Endothelial cell of umbilical vein (primary cell): ENCODE measurements around the gene SYK. TPM values are rescaled to one million over a fixed set of nuclear protein-coding genes. Genes with fewer than 3 reads are reported as not detected.

Experiments
- BruUV-seq: library from RNA; stranded (reverse); fragments of 400-500 nt; replicated peaks from 2 replicates; lab custom pipeline; 2021; lab: Mats Ljungman, UMichigan
- CTCF ChIA-PET: fragments of 300-600, 350-600 bp; sonication (Branson Sonifier 250); formaldehyde crosslinking; loops from one replicate; lab custom pipeline; 2021; ENCODE audit warnings: antibody characterized with exemption, inconsistent platforms; lab: Charles Lee
- POLR2A ChIA-PET: fragments of 300-600, 350-600 bp; sonication (Branson Sonifier 250); formaldehyde crosslinking; loops from one replicate; lab custom pipeline; 2021; ENCODE audit warnings: antibody characterized with exemption, inconsistent platforms; lab: Charles Lee
- DNase-seq: peaks from one replicate; pipeline ENCODE4 v3.0.0-alpha.2; 2011; ENCODE audit warnings: low read depth, low spot score
- FAIRE-seq: peaks from 2 replicates; lab custom pipeline; 2011; peaks lifted over from hg19 to GRCh38; lab: Jason Lieb, UNC
- H2AFZ ChIP-seq: 2 replicates; pipeline ENCODE4 v1.6.0; 2012; ENCODE audit warnings: low read depth, low read length, control low read depth, inconsistent platforms
- H3K27ac ChIP-seq: 2 replicates; pipeline ENCODE4 v1.5.1; 2011; ENCODE audit warnings: low read depth, mild to moderate bottlenecking, control low read depth, low read length, moderate library complexity; ENCODE audit not compliant: insufficient read depth
- H3K27me3 ChIP-seq, 2 experiments: 2 replicates each; pipeline versions ENCODE4 v1.6.0 to v1.6.1; 2011; ENCODE audit warnings: low read length in 2 of 2, mixed read lengths in 1 of 2; ENCODE audit not compliant: control insufficient read depth in 2 of 2, insufficient read depth in 2 of 2
- H3K36me3 ChIP-seq, 2 experiments: 2 replicates in 1 of 2; 3 replicates in 1 of 2; pipeline ENCODE4 v1.5.1; 2011; ENCODE audit warnings: low read length in 2 of 2, mild to moderate bottlenecking in 1 of 2, moderate library complexity in 1 of 2; ENCODE audit not compliant: control insufficient read depth in 2 of 2, insufficient read depth in 2 of 2; ENCODE audit errors: extremely low read depth in 1 of 2
- H3K4me1 ChIP-seq: 3 replicates; pipeline ENCODE4 v1.5.1; 2011; ENCODE audit warnings: mild to moderate bottlenecking, low read length; ENCODE audit not compliant: control insufficient read depth, insufficient read depth; ENCODE audit errors: extremely low read depth
- H3K4me2 ChIP-seq: 2 replicates; pipeline ENCODE4 v1.6.1; 2011; ENCODE audit warnings: low read length, control low read depth, mixed read lengths; ENCODE audit not compliant: insufficient read depth
- H3K4me3 ChIP-seq, 3 experiments: fragments of 200-600 bp in 1 of 3; sonication (generic), shearing (Covaris generic) in 1 of 3; replicated peaks in 1 of 3; 2 replicates each; pipeline ENCODE4 v1.5.1; 2011 to 2016; ENCODE audit warnings: control low read depth in 3 of 3, low read length in 3 of 3, mild to moderate bottlenecking in 2 of 3, inconsistent platforms in 1 of 3, low read depth in 1 of 3, moderate library complexity in 1 of 3; ENCODE audit not compliant: insufficient read depth in 1 of 3
- H3K79me2 ChIP-seq: 2 replicates; pipeline ENCODE4 v1.6.0; 2012; ENCODE audit warnings: low read length, inconsistent platforms; ENCODE audit not compliant: control insufficient read depth, insufficient read depth
- H3K9ac ChIP-seq: replicated peaks from 2 replicates; pipeline ENCODE3; 2011; ENCODE audit warnings: low read length, control low read depth; ENCODE audit not compliant: insufficient read depth; ENCODE audit errors: extremely low read depth
- H3K9me1 ChIP-seq: replicated peaks from 3 replicates; pipeline ENCODE4 v1.6.0; 2011; ENCODE audit warnings: mild to moderate bottlenecking, low read length; ENCODE audit not compliant: control insufficient read depth, insufficient read depth; ENCODE audit errors: extremely low read depth
- H3K9me3 ChIP-seq: replicated peaks from 2 replicates; pipeline ENCODE4 v1.5.1; 2012; ENCODE audit warnings: low read length, inconsistent platforms; ENCODE audit not compliant: control insufficient read depth, insufficient read depth
- H4K20me1 ChIP-seq: replicated peaks from 2 replicates; pipeline ENCODE3; 2011; ENCODE audit warnings: mild to moderate bottlenecking, low read length; ENCODE audit not compliant: control insufficient read depth, insufficient read depth; ENCODE audit errors: extremely low read depth
- EZH2 ChIP-seq: IDR thresholded peaks from 2 replicates; pipeline ENCODE4 v1.6.1; 2012; ENCODE audit warnings: borderline replicate concordance, low read depth, mild to moderate bottlenecking, moderate library complexity, low read length, inconsistent platforms; ENCODE audit not compliant: severe bottlenecking
- GATA2 ChIP-seq: IDR thresholded peaks from 2 replicates; pipeline ENCODE4 v1.7.0; 2011; ENCODE audit warnings: low read depth, mild to moderate bottlenecking, moderate library complexity, mixed read lengths, low read length; ENCODE audit not compliant: insufficient read length, insufficient read depth
- JUN ChIP-seq: IDR thresholded peaks from 2 replicates; pipeline ENCODE4 v1.6.1; 2011; ENCODE audit warnings: borderline replicate concordance, low read depth; ENCODE audit not compliant: insufficient read length, insufficient read depth
- MYC ChIP-seq: IDR thresholded peaks from one replicate; pipeline ENCODE4 v1.6.1; 2011; ENCODE audit warnings: mild to moderate bottlenecking, low read depth, low read length
- POLR2A ChIP-seq: IDR thresholded peaks from 2 replicates; pipeline ENCODE4 v1.6.1; 2012; ENCODE audit warnings: low read depth, mild to moderate bottlenecking, control low read depth, low read length
- POLR2AphosphoS5 ChIP-seq: IDR thresholded peaks from 2 replicates; pipeline ENCODE4 v1.6.1; 2012; ENCODE audit warnings: low read depth, mild to moderate bottlenecking, control low read depth, low read length, moderate library complexity; ENCODE audit not compliant: insufficient read depth
- dilution Hi-C: fragments of 300-500 bp; cut with MboI; formaldehyde crosslinking; loops from one replicate; pipeline ENCODE4 v1.15.0; 2019; ENCODE audit warnings: low sequenced_read_pairs; ENCODE audit not compliant: extremely low pct_ligation_motif_present
- intact Hi-C: fragments of 100-400 bp; cut with micrococcal nuclease; formaldehyde crosslinking; loops from one replicate; pipeline ENCODE4 v1.10.0; 2022
- polyA plus RNA-seq, 4 experiments: library from polyadenylated mRNA; depleted of rRNA in 3 of 4; stranded (reverse) in 3 of 4; unstranded in 1 of 4; fragments of >200 nt; gene quantifications; 2 replicates each; pipeline versions ENCODE4 v1.2.1 to v1.2.3, GENCODE V29; 2011 to 2012; ENCODE audit warnings: missing spikeins in 1 of 4
- total RNA-seq: library from RNA; stranded (reverse); gene quantifications from 2 replicates; pipeline ENCODE4 v1.2.3, GENCODE V29; 2021
- TF ChIP-seq, protein P1 (sequence below): IDR thresholded peaks from 2 replicates; pipeline ENCODE4 v1.6.1; 2011; ENCODE audit not compliant: insufficient read depth, insufficient read length
- TF ChIP-seq, protein P2 (sequence below), 2 donors: IDR thresholded peaks; 1 replicate in 1 of 2; 2 replicates in 1 of 2; pipeline ENCODE4 v1.5.1; 2011; ENCODE audit warnings: low read length in 2 of 2, mild to moderate bottlenecking in 2 of 2, moderate library complexity in 2 of 2, control low read depth in 1 of 2, inconsistent platforms in 1 of 2, low read depth in 1 of 2; ENCODE audit not compliant: insufficient read depth in 1 of 2; ENCODE audit errors: extremely low read depth in 1 of 2

The SYK gene
- total and polyA plus RNA-seq, 2 donors (not counting 3 experiments of a cell fraction or from before 2014, with no cell fraction given), result not detected

DNA sequence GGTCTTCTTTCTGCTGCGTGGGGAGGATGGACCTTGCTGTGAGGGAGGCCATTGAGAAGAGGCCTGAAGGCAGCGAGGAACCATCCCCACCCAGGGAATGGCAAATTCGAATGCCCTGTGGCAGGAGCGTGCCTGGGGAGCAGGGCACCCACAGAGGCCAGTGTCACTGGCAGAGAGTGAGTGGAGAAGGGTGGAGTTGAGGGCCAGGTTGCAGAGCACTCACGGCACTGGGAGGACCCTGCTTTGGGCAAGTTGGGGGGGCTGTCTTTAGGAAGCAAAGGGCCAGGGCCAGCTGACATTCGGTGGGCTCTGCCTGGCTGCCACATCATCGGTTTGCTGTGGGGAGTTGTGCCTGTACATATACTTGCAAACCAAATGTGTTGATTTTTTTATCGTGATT, 47.2 kb downstream of the SYK start:
- DNase-seq (no peak), FAIRE-seq (no peak)
- ChIA-PET CTCF (no interaction called here), POLR2A (no interaction called here)
- intact Hi-C loops, result no loop called here
- no TSS peak for BruUV-seq
- Histone ChIP-seq H3K9me3 (no peaks in the 10 kb centered on the region), H3K79me2 (no peaks in the 10 kb centered on the region), H3K4me2 (no peak overlapping the region), H4K20me1 (no peaks in the 10 kb centered on the region), H3K4me1 (no peaks in the 10 kb centered on the region), H3K9ac (no peak overlapping the region), H3K27me3 (no peaks in the 10 kb centered on the region), H3K27ac (no peak overlapping the region), H3K9me1 (no peaks in the 10 kb centered on the region), H2AFZ (no peak overlapping the region), H3K36me3 (no peaks in the 10 kb centered on the region), H3K4me3 (no peak overlapping the region)
- dilution Hi-C loops, result no loop called here
- no peak for TF ChIP-seq POLR2AphosphoS5
- TF ChIP-seq JUN, result no peak
- no peak for TF ChIP-seq EZH2
- no peak for TF ChIP-seq MYC
- TF ChIP-seq GATA2, result no peak
- no peak for TF ChIP-seq POLR2A
- TF ChIP-seq, protein P1, sequence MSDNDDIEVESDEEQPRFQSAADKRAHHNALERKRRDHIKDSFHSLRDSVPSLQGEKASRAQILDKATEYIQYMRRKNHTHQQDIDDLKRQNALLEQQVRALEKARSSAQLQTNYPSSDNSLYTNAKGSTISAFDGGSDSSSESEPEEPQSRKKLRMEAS, result no peak

DNA sequence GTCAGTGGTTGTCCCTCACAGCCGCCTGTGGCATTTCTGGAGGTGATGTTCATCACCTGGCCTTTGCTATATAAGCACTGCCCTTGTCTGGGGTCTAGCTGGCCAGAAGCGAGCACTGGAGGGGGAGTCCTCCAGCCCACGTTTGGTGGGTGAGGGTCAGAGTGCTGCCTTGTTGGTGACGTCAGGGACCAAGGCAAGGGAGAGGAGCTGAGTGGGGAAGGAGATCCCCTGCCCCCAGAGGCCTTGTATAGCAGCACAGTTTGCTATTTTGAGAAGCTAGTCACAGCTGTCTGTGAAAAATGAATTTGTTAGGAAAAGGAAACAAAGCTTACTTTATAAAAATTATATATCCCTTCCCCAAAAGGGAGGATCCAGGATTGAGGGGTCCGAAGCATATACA, 49.8 kb downstream of the SYK start:
- FAIRE-seq (no peak), DNase-seq (no peak)
- Histone ChIP-seq H4K20me1 (no peaks in the 10 kb centered on the region), H3K9me3 (no peaks in the 10 kb centered on the region), H3K27me3 (no peaks in the 10 kb centered on the region), H3K4me2 (no peak overlapping the region), H2AFZ (no peak overlapping the region), H3K79me2 (no peaks in the 10 kb centered on the region), H3K36me3 (no peaks in the 10 kb centered on the region), H3K9me1 (no peaks in the 10 kb centered on the region), H3K4me3 (no peak overlapping the region), H3K4me1 (no peaks in the 10 kb centered on the region), H3K27ac (no peak overlapping the region), H3K9ac (no peak overlapping the region)
- dilution Hi-C loops (no loop called here), intact Hi-C loops (no loop called here)
- ChIA-PET CTCF (no interaction called here), POLR2A (no interaction called here)
- TF ChIP-seq, protein P2, sequence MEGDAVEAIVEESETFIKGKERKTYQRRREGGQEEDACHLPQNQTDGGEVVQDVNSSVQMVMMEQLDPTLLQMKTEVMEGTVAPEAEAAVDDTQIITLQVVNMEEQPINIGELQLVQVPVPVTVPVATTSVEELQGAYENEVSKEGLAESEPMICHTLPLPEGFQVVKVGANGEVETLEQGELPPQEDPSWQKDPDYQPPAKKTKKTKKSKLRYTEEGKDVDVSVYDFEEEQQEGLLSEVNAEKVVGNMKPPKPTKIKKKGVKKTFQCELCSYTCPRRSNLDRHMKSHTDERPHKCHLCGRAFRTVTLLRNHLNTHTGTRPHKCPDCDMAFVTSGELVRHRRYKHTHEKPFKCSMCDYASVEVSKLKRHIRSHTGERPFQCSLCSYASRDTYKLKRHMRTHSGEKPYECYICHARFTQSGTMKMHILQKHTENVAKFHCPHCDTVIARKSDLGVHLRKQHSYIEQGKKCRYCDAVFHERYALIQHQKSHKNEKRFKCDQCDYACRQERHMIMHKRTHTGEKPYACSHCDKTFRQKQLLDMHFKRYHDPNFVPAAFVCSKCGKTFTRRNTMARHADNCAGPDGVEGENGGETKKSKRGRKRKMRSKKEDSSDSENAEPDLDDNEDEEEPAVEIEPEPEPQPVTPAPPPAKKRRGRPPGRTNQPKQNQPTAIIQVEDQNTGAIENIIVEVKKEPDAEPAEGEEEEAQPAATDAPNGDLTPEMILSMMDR (IDR thresholded peaks at IDR 0.05; ENCODE audit: extremely low read depth in 1 of 2, insufficient read depth in 1 of 2, low read depth in 1 of 2, low read length in 2 of 2), result no peak
- TF ChIP-seq EZH2, result no peak
- TF ChIP-seq, protein P1, result no peak
- no peak for TF ChIP-seq POLR2AphosphoS5
- TF ChIP-seq GATA2, result no peak
- BruUV-seq, result no TSS peak
